ENCODE data around the gene BDH1.
"Not testable (repeated sequence)": the region's sequence is repeated elsewhere in the genome, so short reads cannot be mapped to it uniquely, and the experiment has no call there.

The BDH1 gene

GRCh38 chr3:197555281-197556261, at the start of gene BDH1:
BDH1 (minus strand) TSS chr3:197555968; CDS start chr3:197546443, 9,525 bp downstream.
- H2AFZ ChIP-seq (ENCODE audit: low read length), result peak within 1 kb of the TSS; percentile 79

GRCh38 chr3:197603317-197603933, 47.7 kb upstream of the BDH1 start:
- Histone ChIP-seq H3K4me1 (ENCODE audit: insufficient read depth, low read length, poor library complexity, severe bottlenecking) (peaks cover 5% of the 10 kb centered on the region), H3K79me2 (ENCODE audit: insufficient read depth, low read length) (no peaks in the 10 kb centered on the region), H3K36me3 (ENCODE audit: insufficient read depth, low read length) (peaks cover 10% of the 10 kb centered on the region; the same call in 1 of the 2 replicates), H3K4me2 (ENCODE audit: low read depth, low read length, poor library complexity, severe bottlenecking) (no peak overlapping the region), H3K9me2 (replicated peaks; ENCODE audit: low read depth, low read length) (no peaks in the 10 kb centered on the region), H3K9me3 (ENCODE audit: insufficient read depth, low read depth, low read length) (no peaks in the 10 kb centered on the region), H3K4me3 (ENCODE audit: low read length, poor library complexity, severe bottlenecking) (no peak overlapping the region), H4K20me1 (ENCODE audit: insufficient read depth, low read length, poor library complexity, severe bottlenecking) (no peaks in the 10 kb centered on the region), H3F3A (ENCODE audit: low read depth) (no peaks in the 10 kb centered on the region), H2AFZ (ENCODE audit: low read length) (no peak overlapping the region), H3K27me3 (ENCODE audit: insufficient read depth, low read length, poor library complexity, severe bottlenecking) (no peaks in the 10 kb centered on the region), H3K9ac (ENCODE audit: low read depth, low read length, poor library complexity, severe bottlenecking) (no peak overlapping the region)
- TF ChIP-seq CTCF (conservative IDR thresholded peaks at IDR 0.05; ENCODE audit: low read length), result no peak
- no peak for TF ChIP-seq EZH2phosphoT487 (IDR thresholded peaks at IDR 0.05; ENCODE audit: borderline replicate concordance)

More at GRCh38 chr3:197555281-197556261, at the start of gene BDH1:
- no peaks in the 10 kb centered on the region for H3K9me3 ChIP-seq (ENCODE audit: insufficient read depth, low read depth, low read length)
- H3K79me2 ChIP-seq (ENCODE audit: insufficient read depth, low read length), result peaks cover 27% of the 10 kb centered on the region
- H4K20me1 ChIP-seq (ENCODE audit: insufficient read depth, low read length, poor library complexity, severe bottlenecking), result no peaks in the 10 kb centered on the region
- H3K4me3 ChIP-seq (ENCODE audit: low read length, poor library complexity, severe bottlenecking), result peak within 1 kb of the TSS; percentile 86
- TF ChIP-seq CTCF (conservative IDR thresholded peaks at IDR 0.05; ENCODE audit: low read length) (peak; percentile 31), EZH2phosphoT487 (IDR thresholded peaks at IDR 0.05; ENCODE audit: borderline replicate concordance) (no peak)
- no peaks in the 10 kb centered on the region for H3K36me3 ChIP-seq (ENCODE audit: insufficient read depth, low read length)
- no peaks in the 10 kb centered on the region for H3K27me3 ChIP-seq (ENCODE audit: insufficient read depth, low read length, poor library complexity, severe bottlenecking)
- H3F3A ChIP-seq (ENCODE audit: low read depth), result peaks cover 4% of the 10 kb centered on the region; the same call in 1 of the 2 replicates
- H3K9me2 ChIP-seq (replicated peaks; ENCODE audit: low read depth, low read length), result no peaks in the 10 kb centered on the region
- H3K4me1 ChIP-seq (ENCODE audit: insufficient read depth, low read length, poor library complexity, severe bottlenecking), result peaks cover 23% of the 10 kb centered on the region
- H3K4me2 ChIP-seq (ENCODE audit: low read depth, low read length, poor library complexity, severe bottlenecking), result peak within 1 kb of the TSS; percentile 66
- H3K9ac ChIP-seq (ENCODE audit: low read depth, low read length, poor library complexity, severe bottlenecking), result peak within 1 kb of the TSS; percentile 80

GRCh38 chr3:197602351-197602750, 46.6 kb upstream of the BDH1 start:
- H3K4me3 ChIP-seq (ENCODE audit: low read length, poor library complexity, severe bottlenecking); H3K9ac ChIP-seq (ENCODE audit: low read depth, low read length, poor library complexity, severe bottlenecking); H3K4me1 ChIP-seq (ENCODE audit: insufficient read depth, low read length, poor library complexity, severe bottlenecking); H3K9me3 ChIP-seq (ENCODE audit: insufficient read depth, low read depth, low read length); H3K27me3 ChIP-seq (ENCODE audit: insufficient read depth, low read length, poor library complexity, severe bottlenecking); H3K79me2 ChIP-seq (ENCODE audit: insufficient read depth, low read length); H4K20me1 ChIP-seq (ENCODE audit: insufficient read depth, low read length, poor library complexity, severe bottlenecking); H3F3A ChIP-seq (ENCODE audit: low read depth); H3K4me2 ChIP-seq (ENCODE audit: low read depth, low read length, poor library complexity, severe bottlenecking); H2AFZ ChIP-seq (ENCODE audit: low read length); H3K9me2 ChIP-seq (replicated peaks; ENCODE audit: low read depth, low read length); H3K36me3 ChIP-seq (ENCODE audit: insufficient read depth, low read length): not testable (repeated sequence)

- H3K4me3 ChIP-seq (ENCODE audit: low read length, poor library complexity, severe bottlenecking); H3K79me2 ChIP-seq (ENCODE audit: insufficient read depth, low read length); H3K9ac ChIP-seq (ENCODE audit: low read depth, low read length, poor library complexity, severe bottlenecking); H3F3A ChIP-seq (ENCODE audit: low read depth); H3K9me2 ChIP-seq (replicated peaks; ENCODE audit: low read depth, low read length); H3K9me3 ChIP-seq (ENCODE audit: insufficient read depth, low read depth, low read length); H3K27me3 ChIP-seq (ENCODE audit: insufficient read depth, low read length, poor library complexity, severe bottlenecking); H2AFZ ChIP-seq (ENCODE audit: low read length); H3K4me1 ChIP-seq (ENCODE audit: insufficient read depth, low read length, poor library complexity, severe bottlenecking); H3K36me3 ChIP-seq (ENCODE audit: insufficient read depth, low read length); H4K20me1 ChIP-seq (ENCODE audit: insufficient read depth, low read length, poor library complexity, severe bottlenecking); H3K4me2 ChIP-seq (ENCODE audit: low read depth, low read length, poor library complexity, severe bottlenecking): not testable (repeated sequence)
Observed at GRCh38 chr3:197601566-197601840, 45.7 kb upstream of the BDH1 start.
